Measurements from ENCODE around the gene GUCA2A.

DNA sequence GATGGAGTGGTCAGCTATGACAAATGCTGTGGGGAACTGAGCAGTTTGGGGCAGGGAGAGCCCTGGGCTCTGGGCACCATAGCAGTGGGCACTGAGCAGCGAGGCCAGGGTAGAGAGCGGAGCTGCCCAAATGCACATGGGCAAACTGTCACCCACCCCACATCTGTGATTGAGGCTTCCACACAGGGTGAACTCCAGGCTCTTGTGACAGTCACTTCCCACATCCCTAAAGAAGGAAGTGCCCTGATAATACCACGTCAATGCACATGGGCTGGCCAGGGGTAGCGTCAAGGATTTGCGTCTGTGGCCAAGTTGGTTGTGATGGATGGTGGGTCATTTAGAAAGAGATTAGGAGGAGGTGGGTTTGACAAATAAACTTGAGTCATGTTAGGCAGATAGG is 13.9 kb downstream of the GUCA2A start:
- TF ChIP-seq, protein P1, sequence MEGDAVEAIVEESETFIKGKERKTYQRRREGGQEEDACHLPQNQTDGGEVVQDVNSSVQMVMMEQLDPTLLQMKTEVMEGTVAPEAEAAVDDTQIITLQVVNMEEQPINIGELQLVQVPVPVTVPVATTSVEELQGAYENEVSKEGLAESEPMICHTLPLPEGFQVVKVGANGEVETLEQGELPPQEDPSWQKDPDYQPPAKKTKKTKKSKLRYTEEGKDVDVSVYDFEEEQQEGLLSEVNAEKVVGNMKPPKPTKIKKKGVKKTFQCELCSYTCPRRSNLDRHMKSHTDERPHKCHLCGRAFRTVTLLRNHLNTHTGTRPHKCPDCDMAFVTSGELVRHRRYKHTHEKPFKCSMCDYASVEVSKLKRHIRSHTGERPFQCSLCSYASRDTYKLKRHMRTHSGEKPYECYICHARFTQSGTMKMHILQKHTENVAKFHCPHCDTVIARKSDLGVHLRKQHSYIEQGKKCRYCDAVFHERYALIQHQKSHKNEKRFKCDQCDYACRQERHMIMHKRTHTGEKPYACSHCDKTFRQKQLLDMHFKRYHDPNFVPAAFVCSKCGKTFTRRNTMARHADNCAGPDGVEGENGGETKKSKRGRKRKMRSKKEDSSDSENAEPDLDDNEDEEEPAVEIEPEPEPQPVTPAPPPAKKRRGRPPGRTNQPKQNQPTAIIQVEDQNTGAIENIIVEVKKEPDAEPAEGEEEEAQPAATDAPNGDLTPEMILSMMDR (IDR thresholded peaks at IDR 0.05) = no peak
- no peak for TF ChIP-seq POLR2A (IDR thresholded peaks at IDR 0.05)
